Activated naive CD4-positive, alpha-beta T cell (primary cell): ENCODE measurements around the gene MAN1C1.
"Not testable (repeated sequence)": the region's sequence is repeated elsewhere in the genome, so short reads cannot be mapped to it uniquely, and the experiment has no call there.

Experiments used
- DNase-seq, 4 experiments: peaks; one replicate each; lab custom pipeline; 2025; lab: John Stamatoyannopoulos, UW

MAN1C1 gene

DNA sequence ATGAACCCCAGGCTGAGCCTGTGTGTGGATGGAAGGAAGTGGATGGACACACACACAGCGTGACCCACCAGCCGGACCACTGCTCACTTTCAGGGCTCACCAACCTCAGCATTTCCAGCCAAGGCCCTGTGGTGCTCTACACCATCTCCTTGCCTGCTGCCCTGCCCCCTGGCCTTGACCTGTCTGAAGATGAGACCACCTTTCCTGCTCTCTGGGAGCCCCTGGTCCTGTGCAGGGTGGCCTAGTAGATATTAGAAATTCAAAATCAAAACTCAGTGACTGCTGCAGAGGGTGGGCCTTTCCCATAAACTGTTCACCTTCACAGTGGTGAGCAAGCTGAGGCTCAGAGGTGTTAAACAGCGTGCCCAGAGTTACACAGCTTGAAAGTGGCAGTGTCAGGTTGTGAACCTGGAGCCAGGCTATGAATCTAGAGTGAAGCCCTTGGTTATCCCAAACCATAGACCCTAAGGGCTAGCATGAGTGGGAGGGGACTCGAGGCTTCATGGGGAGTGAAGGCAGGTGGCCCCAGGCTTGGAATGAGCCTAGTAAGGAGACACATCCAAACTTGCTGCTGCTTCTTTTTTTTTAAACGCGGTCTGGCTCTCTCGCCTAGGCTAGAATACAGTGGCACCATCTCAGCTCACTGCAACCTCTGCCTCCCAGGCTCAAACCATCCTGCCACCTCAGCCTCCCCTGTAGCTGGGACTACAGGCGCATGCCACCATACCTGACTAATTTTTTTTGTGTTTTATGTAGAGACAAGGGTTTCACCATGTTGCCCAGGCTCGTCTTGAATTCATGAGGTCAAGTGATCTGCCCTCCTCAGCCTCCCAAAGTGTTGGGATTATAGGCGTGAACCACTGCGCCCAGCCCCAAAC is 41.5 kb downstream of the MAN1C1 start:
- no peak for DNase-seq

DNA sequence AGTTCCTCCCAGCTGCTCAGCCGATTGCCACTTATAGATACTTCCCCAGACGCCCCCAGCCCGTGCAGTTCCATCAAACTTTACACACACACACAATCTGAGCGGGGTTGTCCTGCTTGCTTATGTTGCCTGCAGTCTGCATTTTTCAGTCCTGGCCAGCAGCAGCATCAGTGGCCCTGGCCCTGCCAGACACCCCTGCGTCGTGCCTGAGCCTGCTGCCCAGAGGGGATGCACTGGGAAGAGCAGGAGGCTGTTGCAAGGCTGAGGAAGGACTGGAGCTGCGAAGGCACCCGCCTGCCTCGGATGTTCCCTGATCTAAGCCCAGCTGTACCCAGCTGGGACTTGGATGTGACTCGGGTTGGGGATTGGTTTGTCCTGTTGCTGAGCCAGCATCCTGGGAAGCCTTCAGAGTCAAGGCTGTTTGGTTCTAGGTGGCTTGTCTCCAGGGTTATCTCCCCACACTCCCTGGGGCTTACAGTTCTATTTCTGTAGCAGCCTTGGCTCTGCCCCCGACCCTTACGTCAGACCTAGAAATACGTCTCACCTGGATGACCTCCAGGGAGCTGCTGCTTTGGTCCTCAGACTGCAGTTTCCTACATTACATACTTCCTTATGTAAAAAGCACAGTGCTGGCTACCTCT is 42.3 kb downstream of the MAN1C1 start:
- DNase-seq = no peak

DNA sequence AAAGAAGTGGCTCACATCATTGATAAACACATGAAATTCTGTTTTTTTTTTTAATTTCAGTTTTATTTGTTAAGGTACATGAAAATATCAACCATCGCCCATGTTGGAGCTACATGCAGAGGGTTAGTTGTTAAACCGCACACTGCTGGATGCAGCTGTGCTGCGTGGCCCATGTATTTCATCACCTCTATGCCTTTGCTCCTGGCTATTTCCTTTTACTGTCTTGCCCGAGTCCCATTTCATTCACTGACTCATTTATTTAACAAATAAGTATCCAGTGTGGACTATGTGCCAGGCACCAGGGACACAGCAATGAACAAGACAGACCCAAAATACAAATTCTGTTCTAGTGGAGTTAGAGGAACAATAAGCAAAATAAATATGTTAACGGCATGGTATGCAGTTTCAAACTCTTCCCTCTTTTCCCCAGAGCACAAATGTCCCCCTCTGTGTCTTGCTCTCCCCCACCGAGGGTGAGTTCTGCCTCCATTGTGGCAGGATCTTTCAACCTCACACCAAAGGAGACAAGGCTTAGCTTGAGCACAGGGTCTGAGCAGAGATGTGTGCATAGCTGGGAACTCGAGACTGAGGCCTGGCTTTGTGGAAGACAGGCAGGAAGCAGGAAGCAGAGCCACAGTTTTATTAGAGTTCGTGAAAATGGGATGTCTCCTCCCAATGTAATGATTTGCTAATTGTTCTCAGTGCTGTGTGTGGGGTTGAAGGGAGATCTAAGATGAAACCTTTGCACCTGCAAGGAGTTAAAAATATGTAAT is 44.6 kb downstream of the MAN1C1 start:
- DNase-seq = no peak

DNA sequence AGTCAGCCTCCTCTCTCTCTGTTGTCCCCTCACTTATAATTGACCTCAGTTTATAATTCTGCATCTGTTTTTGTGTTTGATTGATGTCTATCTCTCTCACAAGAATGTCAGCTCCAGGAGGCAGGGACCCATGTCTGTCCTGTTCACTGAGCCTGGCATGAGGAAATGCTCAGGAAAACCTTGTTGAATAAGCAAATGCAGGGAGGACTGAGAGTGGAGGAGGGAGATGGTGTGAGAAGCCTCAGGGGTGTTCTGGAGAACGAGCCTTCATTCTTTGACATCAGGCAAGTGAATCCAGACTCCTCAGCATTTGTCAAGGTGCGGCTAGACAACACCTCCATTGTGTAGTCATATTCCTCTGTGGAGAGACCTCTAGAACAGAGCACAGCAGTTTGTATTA is 45.5 kb downstream of the MAN1C1 start:
- no peak for DNase-seq

GRCh38 chr1:25662959-25663358 is 46.4 kb downstream of the MAN1C1 start:
- not testable (repeated sequence) for DNase-seq

DNA sequence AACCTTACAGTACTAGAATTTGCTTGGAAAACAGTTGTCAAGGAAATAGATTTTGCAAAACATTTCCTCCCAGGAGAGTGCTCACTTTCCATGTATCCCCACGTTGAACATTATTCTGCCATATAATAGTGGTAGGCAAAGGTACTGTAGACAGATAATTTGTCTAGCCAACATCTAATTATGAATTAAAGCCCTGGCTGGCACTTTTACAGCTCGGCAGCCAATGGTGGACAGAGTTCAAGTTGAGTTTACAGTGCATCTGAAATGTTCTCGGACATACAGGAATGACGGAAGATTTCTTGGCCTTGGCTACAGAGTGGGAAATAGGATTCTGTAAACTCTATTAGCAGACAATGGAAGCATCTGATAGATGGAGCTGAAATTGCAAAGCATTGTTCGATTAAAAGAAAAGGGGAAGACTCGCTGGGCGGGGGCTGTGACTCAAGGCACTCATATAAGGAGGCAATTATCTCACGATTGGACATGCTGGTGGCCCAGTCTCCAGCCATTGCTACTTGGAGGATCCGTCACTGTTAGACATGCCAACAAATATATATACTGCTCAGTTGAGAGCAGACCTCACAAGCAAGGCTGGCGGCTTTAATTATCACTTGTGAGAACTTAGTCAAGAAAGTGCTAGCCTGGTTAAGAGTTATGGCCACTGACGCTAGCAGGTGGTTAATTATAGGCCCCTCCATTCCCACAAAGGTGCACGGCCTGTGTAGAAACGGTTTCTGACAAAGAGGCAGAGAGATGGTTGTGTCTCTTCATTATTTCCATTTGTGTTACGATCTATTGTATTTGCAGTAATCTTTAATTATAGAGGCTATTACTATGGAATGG is 48.0 kb downstream of the MAN1C1 start:
- no peak for DNase-seq

- DNase-seq = no peak
Observed at GRCh38 chr1:25666460-25666859, 49.9 kb downstream of the MAN1C1 start.

DNA sequence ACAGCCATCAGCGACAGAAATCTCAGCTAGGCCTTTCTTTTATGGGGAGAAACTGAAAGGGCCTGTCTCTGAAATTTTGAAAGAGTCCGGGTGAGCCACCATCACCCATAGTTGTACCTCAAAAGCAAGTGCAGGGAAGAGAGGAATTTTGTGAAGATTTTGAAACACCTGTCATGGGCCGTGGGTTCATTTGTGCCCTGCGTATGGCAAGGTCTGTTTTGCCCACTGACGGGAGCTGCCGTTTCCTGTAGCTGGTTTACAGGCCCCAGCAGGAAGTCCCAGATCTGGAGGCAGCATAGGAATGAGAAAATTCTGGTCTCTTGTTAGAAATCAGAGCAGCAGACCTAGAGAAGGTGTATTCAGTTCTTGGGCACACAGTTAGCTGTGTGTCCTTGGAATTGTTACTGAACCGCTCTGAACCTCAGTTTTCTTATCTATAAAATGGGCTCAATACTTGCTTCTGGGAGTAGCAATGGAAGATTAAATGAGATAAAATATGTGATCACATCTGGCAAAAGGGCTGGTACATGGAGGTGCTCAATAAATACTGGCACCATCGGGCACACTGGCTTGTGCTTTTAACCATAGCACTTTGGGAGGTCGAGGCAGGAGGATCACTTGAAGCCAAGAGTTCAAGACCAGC is 52.5 kb downstream of the MAN1C1 start:
- DNase-seq = no peak

GRCh38 chr1:25669781-25670567 is 53.4 kb downstream of the MAN1C1 start:
- no peak for DNase-seq

DNA sequence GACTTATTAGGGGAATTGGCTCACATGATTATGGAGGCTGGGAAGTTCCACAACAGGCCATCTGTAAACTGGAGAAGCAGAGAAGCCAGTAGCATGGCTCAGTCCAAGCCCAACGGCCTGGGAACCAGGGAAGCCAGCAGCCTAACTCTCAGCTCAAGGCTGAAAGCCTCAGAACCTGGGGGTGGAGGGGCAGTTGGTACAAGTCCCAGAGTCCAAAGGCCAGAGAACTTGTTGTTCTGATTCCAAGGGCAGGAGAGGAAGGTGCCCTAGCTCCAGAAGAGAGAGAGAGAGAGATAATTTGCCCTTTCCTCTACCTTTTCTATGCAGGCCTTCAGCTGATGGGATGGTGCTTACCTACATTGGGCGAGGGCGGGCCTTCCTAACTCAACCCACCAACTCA is 55.3 kb downstream of the MAN1C1 start:
- no peak for DNase-seq

DNA sequence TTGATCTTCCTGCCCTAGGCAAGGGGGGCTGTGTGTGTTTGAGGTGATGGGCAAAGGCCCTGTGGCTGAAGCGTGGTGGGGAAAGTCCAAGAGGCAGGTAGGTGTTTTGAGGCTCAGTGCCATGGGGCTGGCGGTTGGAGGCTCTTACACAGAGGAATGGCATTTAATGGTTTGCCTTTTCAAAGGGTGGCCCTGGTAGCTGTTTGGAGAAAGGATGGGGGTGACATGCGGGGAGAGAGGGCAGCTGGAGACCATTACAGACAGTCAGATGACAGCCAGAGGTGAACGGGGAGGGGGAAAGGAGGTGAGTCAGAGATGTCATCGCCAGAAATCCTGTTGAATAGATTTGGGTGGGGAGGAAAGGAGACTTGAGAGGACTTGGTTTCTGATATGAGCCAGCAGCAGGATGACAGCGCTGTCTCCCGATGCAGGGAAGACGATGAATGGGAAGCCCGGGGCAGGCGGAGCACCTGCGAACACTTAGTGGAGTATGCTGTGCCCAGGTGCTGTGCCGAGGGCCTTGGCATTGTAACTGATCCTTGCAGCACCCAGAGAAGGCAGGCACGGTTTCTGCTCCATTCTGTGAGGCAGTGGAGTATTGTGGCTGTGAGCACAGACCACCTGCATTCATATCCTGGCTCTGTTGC is 56.3 kb downstream of the MAN1C1 start:
- DNase-seq = no peak

DNA sequence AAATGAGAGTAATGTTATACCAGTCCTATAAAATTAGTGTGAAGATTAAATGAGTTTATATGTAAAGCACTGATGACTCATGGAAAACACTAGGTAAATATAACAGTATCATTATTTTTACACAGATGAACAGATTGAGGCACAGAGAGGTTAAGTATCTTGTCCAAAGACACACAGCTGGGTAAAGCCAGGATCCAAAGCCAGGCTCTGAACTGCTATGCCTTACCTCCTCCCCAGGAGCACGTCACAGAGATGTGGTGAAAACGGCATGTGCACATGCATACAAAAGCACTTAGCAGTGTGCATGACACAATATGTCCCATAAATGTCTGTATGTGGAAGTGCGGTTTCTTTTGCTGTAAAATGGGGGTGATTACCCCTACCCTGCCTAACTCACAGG is 56.9 kb downstream of the MAN1C1 start:
- no peak for DNase-seq

DNA sequence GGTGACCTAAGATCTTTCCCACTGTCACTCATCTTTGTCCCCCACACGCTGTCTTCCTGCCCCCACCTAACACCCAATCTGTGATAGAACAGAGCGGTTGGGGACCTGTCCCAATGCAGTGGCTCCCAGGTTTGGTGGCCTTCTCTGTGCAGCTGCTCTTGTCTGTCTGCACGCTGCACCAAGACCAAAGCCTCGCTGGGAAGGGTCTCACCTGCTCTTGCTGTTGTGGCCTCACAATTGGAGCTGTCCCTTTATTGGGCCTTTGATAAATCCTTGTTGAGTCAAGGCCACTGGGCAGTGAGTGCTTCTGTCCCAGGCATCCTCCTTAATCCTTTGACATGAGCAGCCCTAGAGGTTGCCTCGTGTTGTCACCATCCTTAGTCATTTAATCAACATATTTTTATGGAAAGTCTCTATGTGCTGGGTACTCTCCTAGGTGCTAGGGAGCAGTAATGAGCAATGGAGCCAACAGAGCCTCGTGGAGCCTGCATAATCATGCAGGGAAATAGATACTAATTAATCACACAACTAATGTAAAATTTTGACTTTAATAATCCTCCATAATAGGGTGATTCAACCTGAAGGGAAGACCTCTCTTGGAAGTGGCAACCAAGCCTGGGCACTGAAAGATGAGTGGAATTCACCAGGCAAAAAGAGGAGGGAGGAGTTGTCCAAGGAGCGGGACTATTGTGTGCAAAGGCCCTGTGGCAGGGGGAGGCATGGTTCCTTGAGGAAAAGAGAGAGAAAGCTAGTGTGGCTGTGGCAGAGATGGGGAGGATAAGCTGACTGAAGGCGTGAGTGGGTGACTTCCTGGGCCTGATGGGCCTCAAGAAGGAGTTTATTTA is 57.6 kb downstream of the MAN1C1 start:
- no peak for DNase-seq

- no peak for DNase-seq
Observed at GRCh38 chr1:25674807-25675084, 58.2 kb downstream of the MAN1C1 start.

DNA sequence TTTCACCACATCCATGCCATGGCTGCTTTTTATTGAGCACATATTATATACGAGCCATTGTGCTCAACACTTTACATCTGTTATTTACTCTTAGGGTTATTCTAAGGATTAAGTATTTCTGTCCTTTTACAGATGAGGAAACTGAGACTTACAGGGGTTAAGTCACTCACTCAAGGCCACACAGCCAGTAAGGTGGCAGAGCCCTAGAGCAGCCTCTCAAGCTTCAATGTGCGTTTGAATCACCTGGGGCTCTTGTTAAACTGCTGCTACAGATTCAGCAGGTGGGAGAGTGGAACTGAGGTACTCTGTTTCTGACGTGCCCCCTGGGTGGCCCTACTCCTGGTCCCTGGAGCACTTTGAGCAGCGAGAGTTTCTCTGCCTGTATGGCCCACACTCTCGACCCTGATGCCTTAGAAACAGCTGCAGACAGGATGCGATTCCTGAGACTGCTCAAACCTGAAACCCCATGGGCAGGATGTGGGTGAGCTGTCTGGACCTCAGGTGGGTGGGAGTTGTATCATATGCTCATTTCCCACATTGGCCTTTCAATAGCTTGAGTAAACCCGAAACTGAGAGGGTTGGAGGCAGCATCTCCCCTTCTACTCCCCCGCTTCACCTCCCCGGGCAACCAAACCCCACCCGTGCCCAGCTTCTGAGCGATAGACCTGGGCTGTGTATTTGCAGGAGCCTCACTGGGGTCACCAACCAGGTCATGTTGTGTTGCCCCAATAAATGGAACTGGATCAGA is 59.3 kb downstream of the MAN1C1 start:
- DNase-seq = peak in 3 of 4 experiments; percentile 26 to 59 (median 51)

- DNase-seq = no peak
Observed at GRCh38 chr1:25676488-25676887, 59.9 kb downstream of the MAN1C1 start.

GRCh38 chr1:25677193-25677773 is 60.7 kb downstream of the MAN1C1 start:
- DNase-seq = peak in 2 of 4 experiments; percentile 15 to 29

DNA sequence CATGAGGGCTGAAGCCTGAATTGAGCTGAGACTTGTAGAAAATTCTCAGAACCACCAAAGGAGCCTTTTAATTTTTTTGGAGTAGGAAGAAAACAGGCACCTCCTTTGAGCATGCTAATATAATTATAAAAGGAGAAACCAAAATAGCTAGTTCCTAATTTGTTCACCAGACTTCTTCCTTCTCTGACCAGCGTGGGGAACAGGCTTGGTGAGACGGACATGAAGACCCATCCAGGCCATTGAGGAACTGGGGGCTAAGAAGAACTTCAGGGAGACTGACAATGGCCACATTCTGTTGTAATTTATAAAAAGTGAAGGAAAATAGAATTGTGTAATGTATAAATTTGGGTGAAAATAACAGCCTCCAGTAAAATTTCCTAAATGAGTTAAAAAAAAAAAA is 62.6 kb downstream of the MAN1C1 start:
- no peak for DNase-seq
